Gastroesophageal sphincter (tissue), 4 donors: ENCODE data around the gene SUPT3H. TPM values are rescaled to one million over a fixed set of nuclear protein-coding genes. Genes with fewer than 3 reads are reported as not detected.

Experiments used
- ATAC-seq: fragments of 150-250 bp; one replicate; pipeline ENCODE4 v1.9.1; 2016; ENCODE audit warnings: mild to moderate bottlenecking, moderate library complexity
- H3K27ac ChIP-seq, 4 donors: fragments of 200-600 bp; sonication (generic) in 3 of 4; 1 replicate in 3 of 4; 2 replicates in 1 of 4; pipeline ENCODE4 v1.5.1; 2016 to 2019
- H3K27me3 ChIP-seq: fragments of 200-600 bp; sonication (generic); one replicate; pipeline ENCODE4 v1.5.1; 2019
- H3K36me3 ChIP-seq, 2 donors: fragments of 200-600 bp; sonication (generic); one replicate each; pipeline ENCODE4 v1.5.1; 2019; ENCODE audit warnings: control low read depth in 1 of 2
- H3K4me1 ChIP-seq, 3 donors: fragments of 200-600 bp; sonication (generic); 1 replicate in 2 of 3; 2 replicates in 1 of 3; pipeline ENCODE4 v1.5.1; 2016 to 2019; ENCODE audit warnings: control low read depth in 2 of 3
- H3K4me3 ChIP-seq, 2 donors: fragments of 200-600 bp; sonication (generic); one replicate each; pipeline ENCODE4 v1.5.1; 2019; ENCODE audit warnings: mild to moderate bottlenecking in 1 of 2, moderate library complexity in 1 of 2
- H3K9me3 ChIP-seq, 3 donors: fragments of 200-600 bp; sonication (generic); one replicate each; pipeline ENCODE4 v1.5.1; 2017 to 2019; ENCODE audit warnings: control low read depth in 2 of 3
- EP300 ChIP-seq: sonication (generic); formaldehyde crosslinking; IDR thresholded peaks from one replicate; pipeline ENCODE4 v1.6.1; 2017; ENCODE audit warnings: antibody characterized with exemption, mild to moderate bottlenecking
- POLR2A ChIP-seq, 2 donors: fragments of 450-650 bp; IDR thresholded peaks; one replicate each; pipeline ENCODE4 v1.6.1; 2017; ENCODE audit warnings: antibody characterized with exemption in 2 of 2, mild to moderate bottlenecking in 2 of 2, moderate library complexity in 1 of 2
- POLR2AphosphoS5 ChIP-seq: sonication (generic); formaldehyde crosslinking; IDR thresholded peaks from one replicate; pipeline ENCODE4 v1.6.1; 2017; ENCODE audit warnings: antibody characterized with exemption
- WGBS, 2 donors: methylation state at CpG; one replicate each; pipeline ENCODE4 v1.1.5; 2018; ENCODE audit warnings: low coverage in 1 of 2; 5-methylcytosine and 5-hydroxymethylcytosine counted together
- total RNA-seq, 4 donors: library from RNA; depleted of rRNA; stranded (reverse); fragments of >200 nt; gene quantifications; one replicate each; pipeline ENCODE4 v1.1.0, GENCODE V29; 2016
- TF ChIP-seq, protein P1 (sequence below), 4 experiments: fragments of 200-600 bp in 2 of 4; fragments of 450-650 bp in 2 of 4; sonication (generic) in 1 of 4; IDR thresholded peaks; one replicate each; pipeline ENCODE4 v1.5.1; 2017 to 2019; ENCODE audit warnings: antibody characterized with exemption in 4 of 4, mild to moderate bottlenecking in 2 of 4, moderate library complexity in 2 of 4

The SUPT3H gene
- total RNA-seq, 4 donors from 2014 or later = 3.6 to 13.1 (median 7.6) TPM

DNA sequence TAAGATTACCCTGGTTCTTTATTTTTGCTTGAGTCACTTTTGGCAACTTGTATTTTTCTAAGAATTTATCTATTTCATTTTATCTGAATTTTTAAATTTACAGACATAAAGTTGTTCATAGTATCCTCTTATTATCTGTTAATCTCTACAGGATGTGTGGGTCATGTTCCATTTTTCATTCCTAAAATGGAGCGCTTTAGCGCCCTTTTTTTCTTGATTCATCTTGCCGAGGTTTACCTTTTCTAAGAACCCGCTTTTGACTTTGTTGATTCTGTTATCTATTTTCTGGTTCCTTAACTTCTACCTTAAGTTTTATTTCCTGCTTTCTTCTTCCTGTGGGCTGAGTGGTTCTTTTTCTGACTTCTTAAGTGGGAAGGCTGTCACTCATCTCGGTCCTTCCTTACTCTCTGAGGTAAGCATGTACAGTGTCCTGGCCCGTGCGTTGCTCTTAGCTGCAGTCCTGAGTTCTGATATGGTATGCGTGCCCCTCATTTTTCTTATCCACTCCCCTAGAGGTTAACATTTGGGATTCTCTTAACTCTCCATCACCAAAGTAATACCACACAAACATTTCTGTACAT, 590.4 kb downstream of the SUPT3H start:
- Histone ChIP-seq H3K9me3 (no peaks in the 10 kb centered on the region), H3K36me3 (no peaks in the 10 kb centered on the region), H3K4me1 (no peaks in the 10 kb centered on the region), H3K27me3 (no peaks in the 10 kb centered on the region), H3K4me3 (no peak overlapping the region), H3K27ac (no peak overlapping the region)
- ATAC-seq = no peak
- WGBS, 2 donors = 88 to 91% methylated on average over 8 of the region's 8 CpGs
- no peak for TF ChIP-seq POLR2AphosphoS5
- no peak for TF ChIP-seq POLR2A (IDR thresholded peaks at IDR 0.05)
- no peak for TF ChIP-seq EP300
- TF ChIP-seq, protein P1, sequence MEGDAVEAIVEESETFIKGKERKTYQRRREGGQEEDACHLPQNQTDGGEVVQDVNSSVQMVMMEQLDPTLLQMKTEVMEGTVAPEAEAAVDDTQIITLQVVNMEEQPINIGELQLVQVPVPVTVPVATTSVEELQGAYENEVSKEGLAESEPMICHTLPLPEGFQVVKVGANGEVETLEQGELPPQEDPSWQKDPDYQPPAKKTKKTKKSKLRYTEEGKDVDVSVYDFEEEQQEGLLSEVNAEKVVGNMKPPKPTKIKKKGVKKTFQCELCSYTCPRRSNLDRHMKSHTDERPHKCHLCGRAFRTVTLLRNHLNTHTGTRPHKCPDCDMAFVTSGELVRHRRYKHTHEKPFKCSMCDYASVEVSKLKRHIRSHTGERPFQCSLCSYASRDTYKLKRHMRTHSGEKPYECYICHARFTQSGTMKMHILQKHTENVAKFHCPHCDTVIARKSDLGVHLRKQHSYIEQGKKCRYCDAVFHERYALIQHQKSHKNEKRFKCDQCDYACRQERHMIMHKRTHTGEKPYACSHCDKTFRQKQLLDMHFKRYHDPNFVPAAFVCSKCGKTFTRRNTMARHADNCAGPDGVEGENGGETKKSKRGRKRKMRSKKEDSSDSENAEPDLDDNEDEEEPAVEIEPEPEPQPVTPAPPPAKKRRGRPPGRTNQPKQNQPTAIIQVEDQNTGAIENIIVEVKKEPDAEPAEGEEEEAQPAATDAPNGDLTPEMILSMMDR (IDR thresholded peaks at IDR 0.05) = no peak

DNA sequence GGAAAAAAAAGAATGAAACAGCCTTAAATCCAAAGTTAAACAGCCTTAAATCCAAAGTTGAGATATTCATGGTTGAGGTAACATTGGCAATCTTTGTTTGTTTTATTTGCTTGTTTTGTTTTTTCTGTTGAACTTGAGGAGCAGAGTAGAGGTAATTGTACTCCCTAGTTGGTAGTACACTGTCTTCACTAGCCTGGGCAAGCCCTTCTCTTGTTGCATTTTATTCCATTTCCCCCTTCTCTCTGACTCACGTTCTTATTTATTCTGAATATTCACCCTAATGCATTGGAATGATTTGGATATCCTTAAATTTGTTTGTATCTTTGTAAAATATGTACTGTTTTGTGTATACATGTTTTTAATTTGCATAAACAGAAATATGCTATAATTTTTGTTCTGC, 592.6 kb downstream of the SUPT3H start:
- Histone ChIP-seq H3K36me3 (no peaks in the 10 kb centered on the region), H3K9me3 (no peaks in the 10 kb centered on the region), H3K27me3 (no peaks in the 10 kb centered on the region), H3K27ac (no peak overlapping the region), H3K4me3 (no peak overlapping the region), H3K4me1 (no peaks in the 10 kb centered on the region)
- WGBS, 2 donors = 73 to 100% methylated on average over 1 of the region's 1 CpG
- TF ChIP-seq, protein P1 (IDR thresholded peaks at IDR 0.05) = no peak
- TF ChIP-seq POLR2A (IDR thresholded peaks at IDR 0.05) (no peak), POLR2AphosphoS5 (no peak), EP300 (no peak)
- ATAC-seq = no peak

DNA sequence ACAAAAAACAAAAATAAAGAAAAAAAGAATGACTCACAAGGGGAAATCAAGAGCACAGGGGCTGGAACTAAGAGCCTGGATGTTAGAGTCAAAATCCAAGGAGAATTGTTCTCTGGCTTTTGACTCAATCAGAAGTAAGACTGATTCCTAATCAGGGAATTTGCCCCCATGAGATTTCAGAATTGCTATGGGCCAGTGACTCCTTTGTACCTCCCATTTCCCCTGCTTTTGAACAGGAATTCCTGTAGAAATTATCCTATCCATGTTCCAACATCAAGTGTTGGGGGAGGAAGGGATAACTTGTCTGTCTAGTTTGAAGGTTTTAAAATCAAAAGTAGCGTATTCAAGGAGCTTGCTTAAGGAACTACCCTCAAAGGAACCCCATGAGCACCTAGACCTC, 593.5 kb downstream of the SUPT3H start:
- Histone ChIP-seq H3K36me3 (no peaks in the 10 kb centered on the region), H3K27ac (no peak overlapping the region), H3K4me3 (no peak overlapping the region), H3K27me3 (no peaks in the 10 kb centered on the region), H3K4me1 (no peaks in the 10 kb centered on the region), H3K9me3 (no peaks in the 10 kb centered on the region)
- TF ChIP-seq POLR2A (IDR thresholded peaks at IDR 0.05) (no peak), POLR2AphosphoS5 (no peak)
- TF ChIP-seq, protein P1 (IDR thresholded peaks at IDR 0.05) = no peak
- ATAC-seq = no peak
- WGBS, 2 donors = 83 to 100% methylated on average over 1 of the region's 1 CpG

DNA sequence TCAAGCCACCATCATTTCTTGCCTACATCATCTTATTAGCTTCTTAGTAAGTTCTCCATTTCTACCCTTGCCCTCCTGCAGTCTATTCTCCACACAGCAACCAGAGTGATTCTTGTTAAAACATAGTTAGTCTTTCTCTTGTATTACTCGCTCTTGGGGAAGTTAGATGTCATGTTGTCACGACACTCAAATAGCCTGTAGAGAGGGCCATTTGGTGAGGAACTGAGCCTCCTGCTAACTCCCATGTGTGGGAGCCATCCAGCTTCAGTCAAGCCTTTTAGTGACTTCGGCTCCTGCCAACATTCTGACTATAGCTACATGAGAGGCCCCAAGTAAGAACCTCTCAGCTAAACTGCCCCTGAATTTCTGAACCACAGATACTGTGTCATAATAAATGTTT, 594.8 kb downstream of the SUPT3H start:
- no peak for TF ChIP-seq POLR2AphosphoS5
- TF ChIP-seq, protein P1 (IDR thresholded peaks at IDR 0.05) = no peak
- no peak for TF ChIP-seq POLR2A (IDR thresholded peaks at IDR 0.05)
- TF ChIP-seq EP300 = no peak
- no peaks in the 10 kb centered on the region for H3K36me3 ChIP-seq
- H3K4me3 ChIP-seq = no peak overlapping the region
- H3K9me3 ChIP-seq = no peaks in the 10 kb centered on the region
- no peak for ATAC-seq
- WGBS, 2 donors = 0 to 65% methylated on average over 1 to 2 of the region's 3 CpGs
- no peaks in the 10 kb centered on the region for H3K27me3 ChIP-seq
- no peak overlapping the region for H3K27ac ChIP-seq
- no peaks in the 10 kb centered on the region for H3K4me1 ChIP-seq

DNA sequence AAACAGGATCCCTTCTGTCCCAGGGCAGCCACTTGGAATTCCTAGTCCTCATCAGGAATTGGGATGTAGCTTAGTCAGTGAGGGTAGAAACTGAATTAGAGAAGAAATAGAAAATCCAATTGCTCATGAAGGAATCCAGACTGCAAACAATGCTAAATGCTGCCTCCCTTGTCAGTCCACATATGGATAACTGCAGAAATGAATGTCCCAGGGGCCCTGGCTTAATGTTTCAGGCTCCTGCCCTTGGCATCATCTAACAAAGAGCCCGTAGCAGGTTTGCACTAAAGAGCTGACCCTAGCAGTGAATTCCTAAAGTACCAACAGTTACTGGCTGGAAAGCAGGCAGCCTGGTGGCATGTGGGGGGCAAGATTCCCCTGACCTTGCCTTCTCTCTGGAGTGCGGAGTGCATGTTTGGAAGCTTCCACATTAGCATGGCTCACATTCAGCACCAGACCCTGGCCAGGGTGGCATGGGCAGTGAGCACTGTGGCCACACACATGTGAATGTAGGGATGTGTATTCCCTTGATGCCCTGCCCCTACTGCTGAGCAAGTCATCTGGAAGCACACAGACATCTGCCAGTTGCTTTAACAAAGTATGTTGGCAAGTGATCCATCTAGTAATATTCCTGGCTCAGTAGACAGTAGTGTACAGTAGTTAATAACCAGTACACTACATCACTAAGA, 595.7 kb downstream of the SUPT3H start:
- no peak for ATAC-seq

More for the DNA sequence above, 595.7 kb downstream of the SUPT3H start:
- H3K27me3 ChIP-seq = no peaks in the 10 kb centered on the region
- no peak overlapping the region for H3K27ac ChIP-seq
- H3K9me3 ChIP-seq = no peaks in the 10 kb centered on the region
- no peaks in the 10 kb centered on the region for H3K4me1 ChIP-seq
- H3K36me3 ChIP-seq = no peaks in the 10 kb centered on the region
- H3K4me3 ChIP-seq = no peak overlapping the region
- WGBS, 2 donors = 100% methylated on average over 1 of the region's 2 CpGs; no CpG with 5 or more reads in 1 of the 2 donors
- no peak for TF ChIP-seq POLR2A (IDR thresholded peaks at IDR 0.05)
- no peak for TF ChIP-seq EP300
- TF ChIP-seq, protein P1 (IDR thresholded peaks at IDR 0.05) = no peak
- no peak for TF ChIP-seq POLR2AphosphoS5
